Measurements from ENCODE around the gene PTCD1.

The PTCD1 gene, protein sequence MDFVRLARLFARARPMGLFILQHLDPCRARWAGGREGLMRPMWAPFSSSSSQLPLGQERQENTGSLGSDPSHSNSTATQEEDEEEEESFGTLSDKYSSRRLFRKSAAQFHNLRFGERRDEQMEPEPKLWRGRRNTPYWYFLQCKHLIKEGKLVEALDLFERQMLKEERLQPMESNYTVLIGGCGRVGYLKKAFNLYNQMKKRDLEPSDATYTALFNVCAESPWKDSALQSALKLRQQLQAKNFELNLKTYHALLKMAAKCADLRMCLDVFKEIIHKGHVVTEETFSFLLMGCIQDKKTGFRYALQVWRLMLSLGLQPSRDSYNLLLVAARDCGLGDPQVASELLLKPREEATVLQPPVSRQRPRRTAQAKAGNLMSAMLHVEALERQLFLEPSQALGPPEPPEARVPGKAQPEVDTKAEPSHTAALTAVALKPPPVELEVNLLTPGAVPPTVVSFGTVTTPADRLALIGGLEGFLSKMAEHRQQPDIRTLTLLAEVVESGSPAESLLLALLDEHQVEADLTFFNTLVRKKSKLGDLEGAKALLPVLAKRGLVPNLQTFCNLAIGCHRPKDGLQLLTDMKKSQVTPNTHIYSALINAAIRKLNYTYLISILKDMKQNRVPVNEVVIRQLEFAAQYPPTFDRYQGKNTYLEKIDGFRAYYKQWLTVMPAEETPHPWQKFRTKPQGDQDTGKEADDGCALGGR

DNA sequence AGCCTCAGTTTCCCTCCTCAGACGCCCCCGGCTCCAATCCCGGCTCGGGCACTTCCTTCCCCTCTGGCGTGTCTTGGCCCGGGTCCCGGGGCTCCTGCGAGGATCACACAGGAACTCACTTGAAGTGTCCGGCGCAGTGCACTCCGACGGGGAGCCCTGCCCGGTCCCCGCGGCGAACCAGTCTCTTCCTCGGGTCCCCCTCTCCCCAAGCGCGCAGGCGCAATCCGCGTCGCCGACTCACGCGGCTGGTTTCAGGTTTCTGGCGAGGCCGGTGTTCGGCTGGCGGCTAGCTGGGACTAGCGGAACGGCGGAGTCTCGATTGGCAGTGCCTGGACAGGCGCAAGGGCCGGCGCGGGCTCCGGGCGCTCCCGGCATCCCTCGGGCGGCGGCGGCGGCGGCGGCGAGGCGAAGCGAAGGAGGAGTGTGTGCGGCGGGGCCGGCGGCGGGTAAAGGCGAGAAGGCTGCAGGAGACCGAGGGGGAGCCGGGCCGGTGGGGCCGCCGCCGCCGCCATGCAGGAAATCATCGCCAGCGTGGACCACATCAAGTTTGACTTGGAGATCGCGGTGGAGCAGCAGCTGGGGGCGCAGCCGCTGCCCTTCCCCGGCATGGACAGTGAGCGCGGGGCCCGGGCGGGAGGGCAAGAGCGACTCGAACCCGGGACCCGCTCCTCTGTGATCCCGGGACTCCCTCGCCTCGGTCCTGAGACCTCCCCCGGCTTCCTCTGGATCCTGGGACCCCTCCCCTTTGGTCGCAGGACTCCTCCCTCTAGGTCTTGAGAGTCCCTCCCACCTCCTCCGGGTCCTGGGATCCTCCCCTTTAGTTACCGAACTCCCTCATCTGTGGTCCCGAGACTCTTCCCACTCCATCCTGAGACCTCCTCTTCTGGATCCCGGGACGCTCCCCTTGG is at the start of gene PTCD1, which contains the start of gene CPSF4:
TSS of gene PTCD1 (minus strand) at position 226 of the 908 bp plus-strand sequence. CDS start 3,556 bp downstream, outside the sequence.
TSS of gene CPSF4 (plus strand) at position 371 of the 908 bp plus-strand sequence. CDS start at position 511, 140 bp downstream.
- peak; percentile 87 for DNase-seq

DNA sequence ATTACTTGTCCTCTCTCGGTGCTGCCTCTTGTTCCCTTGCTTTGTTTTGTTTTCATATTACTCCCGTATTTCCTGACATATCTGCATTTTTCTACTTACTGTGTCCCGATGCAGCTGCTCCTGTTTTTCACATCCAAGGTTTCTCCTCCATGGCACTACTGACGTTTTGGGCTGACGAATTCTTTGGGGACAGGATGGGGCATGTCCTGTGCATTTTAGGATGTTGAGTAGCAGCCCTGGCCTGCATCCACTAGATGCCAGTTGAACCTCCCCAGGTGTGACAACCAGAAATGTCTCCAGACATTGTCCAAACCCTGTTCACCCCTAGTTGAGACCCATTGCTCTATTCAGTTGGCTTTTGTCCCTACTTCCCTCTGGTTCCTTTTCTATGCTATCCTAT is 46.5 kb upstream of the PTCD1 start:
- DNase-seq, result no peak

DNA sequence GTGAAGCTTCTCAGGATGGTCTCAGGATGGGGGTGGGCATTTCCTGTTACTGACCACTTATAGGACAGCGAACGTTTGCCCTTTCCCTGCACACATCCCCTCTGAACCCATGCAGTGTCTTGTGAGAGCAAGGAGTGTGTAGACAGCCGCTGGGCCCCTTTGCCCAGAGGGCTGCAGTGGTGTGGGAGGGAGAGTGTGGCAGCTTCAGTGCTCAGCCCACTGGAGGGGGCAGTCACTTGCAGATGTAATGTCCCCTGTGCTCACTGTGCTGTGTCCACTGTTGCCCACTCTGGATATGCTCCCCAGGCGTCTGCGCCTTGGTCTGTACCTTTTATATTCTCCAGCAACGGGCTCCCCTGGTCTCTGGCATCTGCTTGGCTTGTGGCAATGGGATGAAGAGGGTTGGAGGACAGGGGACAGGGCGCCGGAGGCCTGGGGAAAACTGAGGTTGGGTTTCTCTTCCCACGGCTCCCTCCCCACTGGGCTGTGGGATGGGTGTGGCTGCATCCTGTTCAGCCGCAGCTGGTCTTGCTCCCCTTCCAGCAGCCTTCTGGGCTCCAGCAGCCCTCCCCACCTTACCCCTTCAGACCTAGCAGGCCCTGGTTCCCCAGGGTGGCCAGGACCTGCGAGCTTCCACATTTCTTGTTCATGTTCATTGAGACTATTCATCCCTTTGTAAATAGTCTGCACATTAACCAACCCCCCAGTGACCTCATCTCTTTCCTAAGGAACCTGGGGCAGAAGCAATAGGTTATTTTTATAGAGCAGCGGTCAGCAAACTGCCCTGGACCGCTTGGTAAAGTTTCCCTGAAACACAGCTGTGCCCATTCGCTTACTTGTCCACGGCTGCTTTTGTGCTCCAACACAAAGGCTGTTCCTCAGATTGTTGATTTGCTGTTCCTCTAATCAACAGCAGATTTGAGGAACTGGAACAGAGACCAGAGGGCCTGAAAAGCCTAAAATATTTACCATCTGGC is 40.2 kb upstream of the PTCD1 start:
- DNase-seq, result no peak

DNA sequence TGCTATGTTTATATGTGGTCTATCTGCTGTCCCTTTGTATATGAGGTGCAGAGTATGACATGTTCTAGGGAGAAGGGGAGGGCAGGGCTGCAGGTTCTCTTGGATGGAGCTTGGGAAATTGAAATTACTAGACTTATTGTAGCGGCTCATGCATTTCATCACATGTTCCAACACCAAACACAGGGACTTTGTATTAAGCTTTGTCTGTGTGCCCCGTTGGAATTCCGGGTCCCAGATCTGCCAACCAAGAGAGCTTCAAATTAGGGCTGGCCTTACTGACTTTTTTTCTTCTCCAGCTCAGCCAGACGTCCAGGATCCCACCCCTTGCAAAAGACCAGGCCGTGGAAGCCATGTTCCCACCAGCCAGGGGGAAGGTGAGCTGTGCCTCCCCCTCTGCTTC is 37.5 kb upstream of the PTCD1 start:
- DNase-seq, result no peak

DNA sequence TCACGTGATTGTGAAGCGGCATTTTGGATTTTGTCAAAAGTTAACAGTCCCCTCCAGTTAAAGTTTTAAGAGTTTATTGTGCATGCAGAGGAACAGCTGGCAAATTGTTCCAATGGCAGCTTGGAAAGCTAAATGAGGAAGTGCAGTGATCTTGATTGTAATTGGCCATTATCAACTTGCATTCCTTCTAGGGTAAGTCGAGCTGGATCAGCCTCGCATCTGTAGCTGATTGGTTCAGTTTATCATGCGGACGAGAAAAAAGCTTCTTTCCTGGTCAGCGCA is 34.7 kb upstream of the PTCD1 start:
- no peak for DNase-seq

DNA sequence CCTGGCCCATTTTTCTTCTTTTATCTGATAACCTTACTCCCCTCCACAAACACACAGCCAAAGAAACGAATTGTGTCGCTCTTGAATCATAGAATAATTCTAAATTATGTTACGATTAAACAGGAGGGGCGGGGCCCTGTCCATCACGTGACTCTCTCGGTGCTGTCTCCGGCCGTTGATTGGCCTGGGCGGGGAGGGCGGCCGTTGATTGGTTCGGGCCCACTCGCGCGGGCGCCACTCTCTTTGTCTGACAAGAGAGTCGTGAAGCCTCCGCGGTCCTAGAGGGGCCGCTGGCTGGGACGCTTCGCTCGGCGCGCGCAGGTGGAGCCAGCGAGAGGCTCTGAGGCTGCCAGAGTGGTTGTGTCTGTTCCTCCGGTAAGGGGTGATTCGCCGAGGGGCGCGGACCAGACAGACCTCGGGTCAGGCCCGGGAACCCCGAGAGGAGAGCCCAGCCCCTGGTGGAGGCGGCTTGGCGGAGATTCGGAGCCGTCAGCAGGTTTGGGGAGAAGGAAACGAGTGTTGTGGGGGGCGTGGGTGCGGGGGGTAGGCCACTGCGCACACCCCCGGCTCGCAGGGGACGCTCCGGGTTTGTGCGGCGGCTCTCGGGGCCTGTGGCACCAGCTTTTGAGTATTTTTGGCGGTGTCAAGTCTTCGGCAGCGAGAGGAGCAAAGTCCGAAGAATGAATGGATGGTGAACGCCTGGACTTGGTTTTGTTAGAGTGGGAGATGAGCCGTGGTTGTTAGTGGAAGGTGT is 34.1 kb upstream of the PTCD1 start, which contains the start of gene ZNF789:
TSS of gene ZNF789 (plus strand) at position 330 of the 754 bp plus-strand sequence. CDS start 3,567 bp downstream, outside the sequence.
- peak; percentile 83 for DNase-seq

DNA sequence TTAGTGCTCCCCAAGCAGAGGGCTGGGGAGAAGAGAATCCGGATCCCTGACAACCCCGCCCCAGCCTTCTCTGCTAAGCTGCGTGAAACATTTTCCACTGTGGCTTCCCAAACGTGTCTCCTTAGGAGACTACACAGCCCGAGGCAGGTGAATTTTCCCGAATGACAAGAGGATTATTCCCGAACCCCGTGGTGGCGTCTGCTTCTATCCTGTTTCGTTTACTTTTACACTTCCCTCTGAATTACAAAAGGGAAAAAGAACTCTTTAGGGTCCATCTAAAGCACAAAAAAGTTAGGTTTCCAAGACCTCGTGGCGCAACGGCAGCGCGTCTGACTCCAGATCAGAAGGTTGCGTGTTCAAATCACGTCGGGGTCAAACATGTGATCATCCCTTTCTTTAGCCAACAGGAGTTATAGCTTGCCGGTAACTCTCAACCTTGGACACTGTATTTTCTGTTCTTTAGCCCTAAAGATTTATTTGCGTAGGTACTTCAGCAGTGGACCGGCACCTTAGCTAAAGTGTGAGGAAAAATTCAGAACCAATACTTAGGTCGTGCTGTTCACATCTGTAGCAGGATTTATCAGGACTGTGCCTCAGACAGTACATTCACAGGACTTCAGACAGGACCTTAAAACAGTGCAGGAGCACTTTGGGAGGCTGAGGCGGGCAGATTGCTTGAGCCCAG is 30.9 kb upstream of the PTCD1 start:
- no peak for DNase-seq

DNA sequence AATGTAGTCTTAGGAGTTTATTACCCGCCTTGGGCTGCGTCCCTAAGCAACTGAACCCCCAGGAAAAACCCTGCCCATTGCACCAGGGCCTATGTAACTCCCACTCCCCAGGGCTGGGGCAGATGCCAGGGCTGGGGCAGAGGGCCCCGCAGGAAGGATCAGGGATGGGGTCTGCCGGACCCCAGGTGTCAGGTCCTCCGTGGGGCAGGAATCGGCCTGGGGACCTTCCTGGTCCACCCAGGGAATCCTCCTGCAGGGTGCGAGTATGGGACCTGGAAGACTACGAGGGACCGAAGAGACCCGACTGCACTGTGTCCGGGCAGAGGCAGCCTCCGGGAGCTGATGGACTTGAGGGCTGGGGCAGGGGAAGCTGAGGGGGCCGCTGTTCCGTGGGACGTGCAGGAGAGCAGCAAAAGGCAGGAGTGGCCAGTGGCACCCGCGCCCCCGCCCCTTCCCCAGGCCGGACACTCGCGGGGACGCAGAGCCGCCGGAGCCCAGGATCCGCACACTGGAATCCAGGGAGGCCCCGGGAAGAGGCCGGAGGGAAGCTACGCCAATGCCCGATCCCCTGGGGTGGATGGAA is 29.8 kb upstream of the PTCD1 start:
- DNase-seq, result no peak

DNA sequence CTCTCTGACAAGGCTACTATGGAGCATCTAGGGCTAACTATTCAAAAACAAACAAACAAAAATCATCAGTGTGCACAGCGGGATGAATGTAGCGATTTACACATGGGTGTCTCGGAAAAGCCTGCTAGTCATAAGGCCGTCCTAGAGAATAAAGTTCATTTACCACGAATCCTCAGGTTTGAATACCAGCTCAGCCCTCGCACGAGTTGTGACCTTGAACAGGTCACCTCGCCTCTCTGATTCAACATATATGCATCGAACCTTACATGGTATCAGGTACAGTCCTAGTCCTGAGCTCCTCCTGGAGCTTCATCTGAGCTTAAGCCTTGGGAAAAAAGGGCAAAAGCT is 26.8 kb upstream of the PTCD1 start:
- no peak for DNase-seq

DNA sequence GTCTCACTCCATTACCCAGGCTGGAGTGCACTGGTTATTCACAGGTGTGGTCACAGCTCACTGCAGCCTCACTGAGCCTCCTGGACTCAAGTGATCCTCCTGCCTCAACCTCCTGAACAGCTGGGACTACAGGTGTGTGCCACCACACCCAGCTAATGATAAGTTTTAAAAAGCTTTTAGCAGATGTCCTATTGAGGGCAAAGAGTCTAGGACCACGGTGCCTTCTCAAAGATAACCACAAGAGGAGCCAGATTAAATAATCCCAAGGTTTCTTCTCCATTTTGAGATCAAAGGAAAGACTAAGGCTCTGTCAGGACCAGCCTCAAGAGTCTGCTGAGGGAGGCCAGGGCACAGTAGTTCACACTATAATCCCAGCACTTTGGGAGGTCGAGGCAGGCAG is 22.6 kb upstream of the PTCD1 start:
- no peak for DNase-seq

DNA sequence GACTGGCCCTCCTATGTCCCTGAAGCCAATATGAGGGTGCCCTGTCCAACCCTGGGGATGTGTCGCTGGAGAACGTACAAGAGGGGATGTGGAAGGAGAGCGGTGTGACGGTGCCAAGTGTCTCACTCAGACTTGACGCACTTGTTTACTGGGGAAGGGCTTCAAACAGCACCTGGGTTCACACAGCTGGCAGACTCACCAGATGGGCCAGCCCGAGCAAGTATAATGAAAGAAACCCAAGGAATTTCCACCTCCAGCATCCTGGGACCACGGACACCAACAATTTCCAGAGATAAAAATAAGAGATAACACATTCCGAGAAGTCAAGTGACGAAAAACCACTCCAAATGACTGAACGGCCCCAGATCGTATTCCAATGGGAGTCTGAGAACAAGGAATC is 22.1 kb upstream of the PTCD1 start:
- no peak for DNase-seq

DNA sequence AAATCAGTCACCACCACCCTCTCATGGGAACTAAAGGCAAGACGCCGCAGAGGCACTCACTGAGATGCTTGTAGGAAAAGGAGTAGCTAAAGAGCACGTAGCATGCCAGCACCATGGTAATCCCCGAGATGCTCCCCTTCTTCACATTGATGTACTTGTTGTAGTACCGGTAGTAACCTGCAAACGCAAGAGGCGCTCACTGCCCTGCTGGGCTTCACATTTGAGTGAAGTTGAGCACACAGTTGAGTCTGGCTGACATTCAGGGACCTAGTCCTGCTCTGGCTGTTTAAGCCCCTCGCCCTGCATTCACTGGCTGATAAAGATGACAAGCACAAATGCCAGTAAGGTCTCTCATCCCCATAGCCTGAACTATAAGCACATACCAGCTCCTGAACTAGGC is 20.5 kb upstream of the PTCD1 start:
- DNase-seq, result no peak

DNA sequence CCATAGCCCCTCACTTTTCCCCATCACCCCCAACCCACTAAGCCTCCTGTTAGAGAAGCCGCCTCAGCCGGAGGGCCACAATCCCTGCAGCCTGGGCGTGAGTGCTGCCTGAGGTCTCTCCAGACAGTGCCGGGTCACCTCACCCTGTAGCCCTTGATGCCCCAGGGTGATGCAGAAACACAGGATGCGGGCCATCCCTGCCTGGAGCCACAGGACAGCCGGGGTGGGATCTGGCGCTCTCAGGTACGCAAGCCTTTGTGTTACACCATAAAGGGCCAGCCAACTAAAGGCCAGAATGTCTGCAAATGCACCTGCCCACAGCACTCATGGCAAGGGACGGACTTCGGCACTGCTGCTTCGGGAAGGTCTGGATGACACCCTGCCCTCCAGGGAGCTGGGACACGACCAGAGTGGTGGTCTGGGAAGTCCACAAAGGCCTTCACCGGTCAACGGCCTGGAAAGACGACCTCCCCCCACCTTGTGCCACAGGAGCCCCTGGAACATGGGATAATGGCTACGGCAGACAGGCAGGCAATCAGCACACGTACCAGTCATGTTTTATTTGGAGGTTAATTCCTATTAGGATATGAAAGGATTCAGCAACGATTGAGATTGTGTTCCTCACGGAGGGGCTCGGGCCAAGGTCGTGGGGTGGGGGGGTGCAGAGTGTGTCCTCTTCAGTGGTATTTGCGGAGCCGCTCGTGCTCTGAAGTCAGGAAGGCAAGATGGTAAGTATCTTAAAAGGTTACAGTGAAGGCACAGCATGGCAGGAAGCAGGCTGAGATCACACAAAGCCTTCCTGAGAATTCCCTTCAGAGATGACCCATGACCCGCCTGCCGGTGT is 19.3 kb upstream of the PTCD1 start:
- DNase-seq, result no peak

DNA sequence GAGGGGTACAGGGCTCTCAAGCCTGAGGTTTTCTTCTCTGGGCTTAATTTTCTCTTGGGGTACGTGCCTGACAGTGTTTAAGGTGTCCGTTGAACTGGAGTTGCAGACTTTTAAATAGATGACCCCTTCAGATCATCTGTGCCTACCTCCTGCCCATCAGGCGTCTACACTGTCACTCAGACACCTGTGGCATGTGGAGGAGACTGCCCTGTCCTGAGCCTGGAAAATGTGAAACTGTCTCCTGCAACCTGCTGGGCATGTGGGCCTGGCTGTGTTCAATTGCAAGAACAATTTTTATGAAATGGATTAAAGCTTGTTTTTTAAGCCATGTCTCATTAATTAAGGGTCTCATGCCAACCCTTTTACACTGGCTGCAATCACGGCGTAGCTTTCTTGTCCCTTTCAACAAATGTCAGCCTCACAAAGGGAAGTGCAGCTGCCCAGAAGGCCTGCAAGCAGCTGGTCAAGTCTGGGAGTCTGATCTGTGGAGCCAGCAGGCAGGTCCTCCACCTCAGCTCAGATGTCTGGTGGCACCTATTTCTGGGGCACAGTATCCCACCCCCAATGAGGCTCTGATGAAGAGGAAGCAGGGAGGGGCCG is 18.6 kb upstream of the PTCD1 start:
- DNase-seq, result no peak

DNA sequence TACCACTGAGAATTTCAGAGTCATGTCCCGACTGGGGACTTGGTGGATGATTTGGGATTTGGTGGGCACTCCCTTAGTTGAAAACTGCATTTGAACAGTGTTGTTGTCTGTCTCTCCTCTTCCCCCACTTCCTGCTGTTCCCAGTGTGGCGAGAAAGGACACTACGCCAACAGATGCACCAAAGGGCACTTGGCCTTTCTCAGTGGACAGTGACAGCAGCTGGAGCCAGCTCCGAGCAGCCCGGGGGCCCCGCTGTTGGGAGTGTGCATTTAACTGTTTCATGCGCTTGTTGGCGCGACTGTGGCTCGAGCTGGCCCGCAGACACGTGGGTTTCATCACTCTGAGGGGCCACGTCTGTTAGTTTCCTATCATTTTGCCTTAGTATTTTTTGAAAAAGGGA is 17.7 kb upstream of the PTCD1 start:
- DNase-seq, result no peak

DNA sequence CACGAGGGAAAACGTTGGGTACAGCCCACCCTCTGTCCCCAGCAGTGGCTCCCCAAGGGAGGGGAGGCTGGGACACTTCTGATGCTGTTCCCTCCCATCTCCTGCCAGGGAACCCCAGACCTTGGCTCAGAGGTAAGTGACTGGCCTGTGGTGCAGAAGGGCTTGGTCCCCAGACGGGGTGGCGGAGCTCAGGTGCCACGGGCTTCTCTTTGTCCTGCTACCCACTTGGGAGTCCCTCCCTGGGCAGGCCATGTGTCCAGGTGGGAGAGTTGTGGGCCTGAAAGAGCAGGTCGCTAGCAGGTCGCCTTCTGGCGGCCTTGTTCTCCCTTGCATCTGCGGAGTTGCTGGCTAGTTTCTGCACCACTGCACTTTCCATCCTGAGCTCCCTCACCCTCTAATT is 17.3 kb upstream of the PTCD1 start:
- DNase-seq, result no peak

DNA sequence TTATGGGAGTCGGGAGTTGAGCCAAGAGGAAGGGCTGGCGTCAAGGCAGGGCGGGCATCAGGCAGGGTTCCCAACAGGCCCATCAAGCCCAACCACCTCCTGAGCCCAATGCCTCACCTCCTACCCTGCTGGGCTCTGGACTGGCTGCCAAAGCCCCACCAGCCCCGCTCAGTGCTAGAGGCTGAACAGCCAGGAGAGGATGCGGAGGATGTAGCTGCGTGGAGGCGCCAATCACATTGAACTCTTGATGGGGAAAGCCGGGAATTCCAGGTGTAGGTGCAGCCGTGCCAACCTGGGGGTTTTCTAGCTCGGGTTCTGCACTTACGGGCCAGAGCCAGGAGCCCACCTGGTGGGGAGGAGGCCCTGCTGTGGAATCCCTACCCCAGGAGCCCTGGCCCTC is 14.5 kb upstream of the PTCD1 start:
- no peak for DNase-seq

DNA sequence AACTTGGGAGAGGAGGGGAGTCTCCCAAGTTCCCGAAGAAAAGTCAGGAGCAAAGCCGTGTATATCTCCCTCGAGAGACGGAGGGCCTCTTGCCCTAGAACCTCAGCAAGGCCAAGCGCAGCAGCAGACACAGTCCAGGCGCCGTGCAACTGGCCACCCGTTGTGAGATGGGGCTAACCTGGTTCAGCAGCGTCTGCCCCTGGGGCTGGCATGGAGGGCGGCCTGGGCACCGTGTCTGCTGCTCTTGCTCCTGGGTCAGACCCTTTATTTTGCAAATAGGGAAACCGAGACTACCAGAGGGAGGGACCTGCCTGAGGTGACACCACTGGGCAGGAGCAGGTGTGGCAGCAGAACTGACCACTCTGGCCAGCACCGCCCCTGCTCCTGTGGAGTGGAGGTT is 13.9 kb upstream of the PTCD1 start:
- no peak for DNase-seq

DNA sequence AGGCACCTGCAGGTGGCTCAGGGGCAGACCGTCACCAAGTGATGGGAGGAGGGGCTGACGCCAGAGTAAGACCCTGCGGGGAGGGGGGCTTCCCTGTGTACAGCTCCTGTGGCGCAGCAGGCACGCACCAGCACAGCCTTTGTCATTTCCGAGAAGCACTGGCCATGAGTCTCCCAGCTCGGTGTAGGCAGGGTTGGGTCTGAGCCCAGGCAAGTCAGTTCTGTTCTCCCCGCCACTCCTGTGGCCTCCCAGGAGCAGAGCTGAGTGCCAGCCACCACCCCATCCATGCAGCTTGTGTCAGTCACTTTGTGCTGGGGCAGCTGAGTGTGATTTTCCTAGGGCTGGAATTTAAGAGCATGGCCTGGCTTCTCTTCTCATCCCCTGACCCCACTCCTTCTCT is 13.3 kb upstream of the PTCD1 start:
- no peak for DNase-seq
